ENCODE results near the gene RAC2. TPM values are rescaled to one million over a fixed set of nuclear protein-coding genes. Genes with fewer than 3 reads are reported as not detected.

The RAC2 gene
- total RNA-seq, 4 donors from 2014 or later = 4.1 to 21.9 (median 7.2) TPM

DNA sequence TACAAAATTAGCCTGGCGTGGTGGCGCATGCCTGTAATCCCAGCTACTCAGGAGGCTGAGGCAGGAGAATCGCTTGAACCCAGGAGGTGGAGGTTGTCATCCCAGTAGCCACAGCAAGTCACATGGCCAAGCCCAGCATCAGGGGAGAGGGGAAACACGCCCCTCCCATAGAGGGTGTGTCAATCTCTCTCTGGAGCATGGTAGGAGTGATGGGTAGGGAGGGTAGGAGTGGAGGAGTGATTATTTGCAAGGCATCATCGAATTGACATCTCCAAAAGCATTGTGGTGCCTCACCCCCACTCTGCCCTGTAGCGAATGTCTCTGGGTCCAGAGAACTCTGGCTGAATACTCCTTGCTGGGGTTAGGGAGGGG, 25.7 kb downstream of the RAC2 start:
- Histone ChIP-seq H3K36me3 (no peaks in the 10 kb centered on the region), H3K27me3 (peaks cover 0 to 51% (median 0%) of the 10 kb centered on the region in 4 donors), H3K9me3 (no peaks in the 10 kb centered on the region), H3K27ac (replicated peaks in 1 of 4) (no peak overlapping the region), H3K4me1 (no peaks in the 10 kb centered on the region), H3K4me3 (no peak overlapping the region)
- no peak for TF ChIP-seq POLR2AphosphoS5 (IDR thresholded peaks at IDR 0.05)
- TF ChIP-seq EP300 (IDR thresholded peaks at IDR 0.05) = no peak
- TF ChIP-seq, protein P1, sequence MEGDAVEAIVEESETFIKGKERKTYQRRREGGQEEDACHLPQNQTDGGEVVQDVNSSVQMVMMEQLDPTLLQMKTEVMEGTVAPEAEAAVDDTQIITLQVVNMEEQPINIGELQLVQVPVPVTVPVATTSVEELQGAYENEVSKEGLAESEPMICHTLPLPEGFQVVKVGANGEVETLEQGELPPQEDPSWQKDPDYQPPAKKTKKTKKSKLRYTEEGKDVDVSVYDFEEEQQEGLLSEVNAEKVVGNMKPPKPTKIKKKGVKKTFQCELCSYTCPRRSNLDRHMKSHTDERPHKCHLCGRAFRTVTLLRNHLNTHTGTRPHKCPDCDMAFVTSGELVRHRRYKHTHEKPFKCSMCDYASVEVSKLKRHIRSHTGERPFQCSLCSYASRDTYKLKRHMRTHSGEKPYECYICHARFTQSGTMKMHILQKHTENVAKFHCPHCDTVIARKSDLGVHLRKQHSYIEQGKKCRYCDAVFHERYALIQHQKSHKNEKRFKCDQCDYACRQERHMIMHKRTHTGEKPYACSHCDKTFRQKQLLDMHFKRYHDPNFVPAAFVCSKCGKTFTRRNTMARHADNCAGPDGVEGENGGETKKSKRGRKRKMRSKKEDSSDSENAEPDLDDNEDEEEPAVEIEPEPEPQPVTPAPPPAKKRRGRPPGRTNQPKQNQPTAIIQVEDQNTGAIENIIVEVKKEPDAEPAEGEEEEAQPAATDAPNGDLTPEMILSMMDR (IDR thresholded peaks at IDR 0.05) = no peak
- TF ChIP-seq POLR2A (IDR thresholded peaks at IDR 0.05; ENCODE audit: low read depth) = no peak
- 86% methylated on average over 6 of the region's 6 CpGs for WGBS
- DNase-seq (ENCODE audit: extremely low spot score) = no peak
- intact Hi-C loops (cut with DNase I) = no loop called here

DNA sequence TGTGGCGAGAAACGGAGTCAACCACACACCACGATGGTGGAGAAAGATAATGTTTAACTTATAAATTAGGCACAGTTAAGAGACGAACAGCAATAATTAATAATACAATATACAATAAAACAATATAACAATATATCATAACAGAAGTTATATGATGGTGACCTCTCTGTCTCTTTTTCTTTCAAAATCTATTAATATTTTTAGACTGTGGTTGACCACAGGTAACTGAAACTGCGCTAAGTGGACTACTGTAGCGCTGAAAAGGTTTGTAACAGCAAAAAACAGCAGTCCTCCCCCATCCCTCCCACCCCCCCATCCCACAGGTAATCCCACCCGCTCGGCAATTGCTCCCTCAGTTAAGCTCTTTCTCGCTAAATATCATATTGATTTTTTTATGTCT, 28.2 kb downstream of the RAC2 start:
- H3K27ac ChIP-seq (replicated peaks in 1 of 4) = no peak overlapping the region
- peaks cover 0 to 8% (median 3%) of the 10 kb centered on the region in 4 donors for H3K4me1 ChIP-seq
- intact Hi-C loops (cut with DNase I) = no loop called here
- no peaks in the 10 kb centered on the region for H3K9me3 ChIP-seq
- no peaks in the 10 kb centered on the region for H3K36me3 ChIP-seq
- TF ChIP-seq POLR2AphosphoS5 (IDR thresholded peaks at IDR 0.05) (no peak), POLR2A (IDR thresholded peaks at IDR 0.05; ENCODE audit: low read depth) (no peak), EP300 (IDR thresholded peaks at IDR 0.05) (no peak)
- TF ChIP-seq, protein P1 (IDR thresholded peaks at IDR 0.05) = no peak
- no peak for DNase-seq (ENCODE audit: extremely low spot score)
- H3K4me3 ChIP-seq = no peak overlapping the region
- peaks cover 0 to 62% (median 3%) of the 10 kb centered on the region in 4 donors for H3K27me3 ChIP-seq
- WGBS = 90% methylated on average over 9 of the region's 9 CpGs

DNA sequence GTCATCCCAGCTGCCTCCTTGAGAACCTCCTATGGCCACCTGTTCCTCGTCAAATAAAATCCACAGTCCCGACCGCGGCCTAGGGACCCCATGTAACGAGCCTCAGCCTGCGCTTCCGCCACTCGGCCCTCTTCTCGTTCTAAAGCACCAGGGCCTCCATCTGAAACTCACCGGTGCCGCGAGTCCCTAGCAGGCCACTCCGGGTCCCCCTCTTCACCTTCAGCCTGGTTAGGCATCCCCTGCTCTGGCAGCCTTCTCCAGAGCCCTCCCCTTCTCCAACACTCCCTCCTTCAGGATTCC, 29.4 kb downstream of the RAC2 start:
- Histone ChIP-seq H3K27me3 (peaks cover 0 to 63% (median 3%) of the 10 kb centered on the region in 4 donors), H3K36me3 (no peaks in the 10 kb centered on the region), H3K4me3 (no peak overlapping the region), H3K9me3 (no peaks in the 10 kb centered on the region), H3K4me1 (peaks cover 0 to 8% (median 3%) of the 10 kb centered on the region in 4 donors), H3K27ac (replicated peaks in 1 of 4) (no peak overlapping the region)
- no peak for DNase-seq (ENCODE audit: extremely low spot score)
- TF ChIP-seq POLR2A (IDR thresholded peaks at IDR 0.05; ENCODE audit: low read depth) = no peak
- 79% methylated on average over 13 of the region's 13 CpGs for WGBS
- intact Hi-C loops (cut with DNase I) = no loop called here

DNA sequence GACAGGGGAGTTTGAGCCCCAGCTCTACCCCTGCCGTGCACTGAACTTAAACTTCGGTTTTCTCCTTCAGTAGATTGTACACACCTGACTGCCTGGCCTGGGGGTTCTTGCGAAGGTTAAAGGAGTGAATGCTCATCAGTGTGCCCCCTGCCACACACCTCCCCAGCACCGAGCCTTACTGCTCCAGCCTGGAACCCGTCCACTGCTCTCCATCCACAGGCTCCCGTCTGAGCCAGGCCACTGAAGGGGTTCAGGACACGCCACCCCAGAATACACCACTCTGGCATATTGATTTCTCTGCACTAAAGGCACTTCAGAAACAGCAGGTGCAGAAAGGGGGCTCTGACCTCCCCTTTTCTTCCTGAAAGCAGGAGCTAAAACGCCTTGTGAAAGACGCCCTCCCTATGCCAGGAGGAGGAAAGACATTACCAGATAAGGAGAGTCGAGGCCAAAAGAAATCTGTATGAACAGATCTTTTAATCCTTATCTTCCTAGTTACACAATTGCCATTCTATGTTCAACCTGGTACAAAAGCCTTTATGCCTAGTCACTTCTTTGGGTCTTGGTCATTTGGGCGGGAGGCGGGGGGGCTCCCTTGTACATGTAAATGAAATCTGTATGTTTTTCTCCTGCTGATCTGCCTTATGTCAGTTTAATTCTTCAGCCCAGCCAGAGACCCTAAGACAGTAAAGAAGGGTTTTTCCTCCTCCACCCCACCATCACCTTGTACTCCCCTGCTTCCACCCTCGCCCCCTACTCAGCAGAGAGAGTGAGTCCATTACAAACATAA, 29.9 kb downstream of the RAC2 start:
- Histone ChIP-seq H3K27me3 (peaks cover 0 to 58% (median 3%) of the 10 kb centered on the region in 4 donors), H3K27ac (replicated peaks in 1 of 4) (no peak overlapping the region), H3K4me1 (peaks cover 0 to 8% (median 3%) of the 10 kb centered on the region in 4 donors), H3K36me3 (no peaks in the 10 kb centered on the region), H3K4me3 (no peak overlapping the region), H3K9me3 (no peaks in the 10 kb centered on the region)
- intact Hi-C loops (cut with DNase I) = no loop called here
- TF ChIP-seq POLR2AphosphoS5 (IDR thresholded peaks at IDR 0.05) = no peak
- TF ChIP-seq EP300 (IDR thresholded peaks at IDR 0.05) = no peak
- no peak for TF ChIP-seq POLR2A (IDR thresholded peaks at IDR 0.05; ENCODE audit: low read depth)
- TF ChIP-seq, protein P1 (IDR thresholded peaks at IDR 0.05) = no peak
- no peak for DNase-seq (ENCODE audit: extremely low spot score)
- WGBS = 89% methylated on average over 13 of the region's 13 CpGs

DNA sequence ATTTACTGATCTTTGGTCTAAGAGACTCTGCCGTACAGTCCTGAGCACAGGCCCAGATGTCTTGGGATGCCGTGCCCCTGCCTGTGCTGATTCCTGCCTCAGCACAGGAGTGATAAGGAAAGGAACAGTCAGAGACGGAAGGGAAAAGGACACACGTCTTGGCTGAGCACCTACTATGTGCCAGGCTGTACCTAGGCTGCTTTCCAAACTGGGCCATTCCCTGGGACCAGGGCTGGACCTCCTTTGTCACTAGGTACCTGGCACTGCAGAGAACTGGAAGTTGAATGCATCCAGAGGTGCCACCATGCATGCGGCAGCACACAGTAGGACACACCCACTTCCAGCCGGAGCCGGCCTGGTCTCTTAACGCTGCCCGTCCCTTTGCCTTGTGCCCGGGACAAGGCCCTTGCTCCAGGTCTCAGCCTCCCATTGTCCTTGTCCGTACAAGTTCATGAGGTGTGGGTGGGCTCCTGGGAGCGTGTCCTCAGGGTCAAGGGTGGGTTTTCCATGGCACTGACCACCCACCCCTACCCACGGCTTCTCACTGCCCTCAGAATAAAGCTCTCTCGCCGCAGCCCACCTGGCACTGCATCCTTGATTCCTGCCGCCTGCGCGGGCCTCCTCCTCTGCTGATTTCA, 30.7 kb downstream of the RAC2 start:
- H3K27me3 ChIP-seq = peaks cover 0 to 50% (median 3%) of the 10 kb centered on the region in 4 donors
- H3K4me3 ChIP-seq = no peak overlapping the region
- H3K27ac ChIP-seq (replicated peaks in 1 of 4) = no peak overlapping the region
- H3K9me3 ChIP-seq = no peaks in the 10 kb centered on the region
- TF ChIP-seq, protein P1 (IDR thresholded peaks at IDR 0.05) = no peak
- no peak for TF ChIP-seq EP300 (IDR thresholded peaks at IDR 0.05)
- no peak for TF ChIP-seq POLR2A (IDR thresholded peaks at IDR 0.05; ENCODE audit: low read depth)
- TF ChIP-seq POLR2AphosphoS5 (IDR thresholded peaks at IDR 0.05) = no peak
- intact Hi-C loops (cut with DNase I) = no loop called here
- no peak for DNase-seq (ENCODE audit: extremely low spot score)
- WGBS = 92% methylated on average over 13 of the region's 18 CpGs
- H3K4me1 ChIP-seq = peaks cover 0 to 8% (median 3%) of the 10 kb centered on the region in 4 donors
- no peaks in the 10 kb centered on the region for H3K36me3 ChIP-seq

Data from esophagus muscularis mucosa (tissue), 4 donors.